H1 (cell line): Measurements from ENCODE around the gene CUEDC1. TPM values are rescaled to one million over a fixed set of nuclear protein-coding genes. Genes with fewer than 3 reads are reported as not detected.
A peak's percentile ranks its signal among the peaks of the same experiment; 100 is the strongest.

Experiments used
- CTCF ChIA-PET: fragments of 300-600 bp; sonication (Branson Sonifier 250); formaldehyde crosslinking; loops from one replicate; lab custom pipeline; 2021; ENCODE audit not compliant: partially characterized antibody; lab: Charles Lee
- POLR2A ChIA-PET: fragments of 300-600 bp; sonication (Branson Sonifier 250); formaldehyde crosslinking; loops from one replicate; lab custom pipeline; 2021; ENCODE audit warnings: inconsistent platforms; ENCODE audit not compliant: partially characterized antibody; lab: Charles Lee
- DNase-seq, 2 experiments: peaks; one replicate each; pipeline versions ENCODE4 v3.0.0 to v3.0.0-alpha.2; 2010 to 2022; ENCODE audit warnings: low spot score in 2 of 2, low read depth in 1 of 2, mixed read lengths in 1 of 2
- FAIRE-seq: peaks from 2 replicates; lab custom pipeline; 2011; peaks lifted over from hg19 to GRCh38; lab: Jason Lieb, UNC
- H2AFZ ChIP-seq: 2 replicates; pipeline ENCODE4 v1.8.1; 2012; ENCODE audit warnings: low read length, inconsistent platforms
- H2AK5ac ChIP-seq: 2 replicates; pipeline ENCODE4 v1.6.1; 2013; ENCODE audit warnings: low read depth, low read length
- H2BK120ac ChIP-seq: replicated peaks from 2 replicates; pipeline ENCODE3; 2013; ENCODE audit warnings: low read depth, low read length, inconsistent platforms
- H2BK12ac ChIP-seq: 2 replicates; pipeline ENCODE4 v1.6.1; 2013; ENCODE audit warnings: low read depth, low read length
- H2BK15ac ChIP-seq: 2 replicates; pipeline ENCODE4 v1.6.1; 2013; ENCODE audit warnings: low read length
- H2BK20ac ChIP-seq: 2 replicates; pipeline ENCODE4 v1.6.1; 2013; ENCODE audit warnings: low read length
- H2BK5ac ChIP-seq: 2 replicates; pipeline ENCODE4 v1.6.1; 2013; ENCODE audit warnings: low read depth, low read length
- H3K14ac ChIP-seq: 2 replicates; pipeline ENCODE4 v1.6.1; 2013; ENCODE audit warnings: inconsistent platforms; ENCODE audit not compliant: insufficient read length
- H3K18ac ChIP-seq: 2 replicates; pipeline ENCODE4 v1.6.1; 2013; ENCODE audit warnings: low read length; ENCODE audit errors: extremely low read depth
- H3K23ac ChIP-seq: 2 replicates; pipeline ENCODE4 v1.6.1; 2013; ENCODE audit warnings: inconsistent platforms; ENCODE audit not compliant: insufficient read length
- H3K23me2 ChIP-seq: 2 replicates; pipeline ENCODE4 v1.6.1; 2013; ENCODE audit warnings: low read depth, low read length
- H3K27ac ChIP-seq: 2 replicates; pipeline ENCODE4 v1.6.1; 2011; ENCODE audit warnings: low read depth, low read length, inconsistent platforms
- H3K27me3 ChIP-seq, 4 experiments: replicated peaks in 1 of 4; 1 replicate in 1 of 4; 2 replicates in 3 of 4; pipeline versions ENCODE4 v1.6.1 to v1.8.1; 2011 to 2013; ENCODE audit warnings: low read length in 3 of 4, mild to moderate bottlenecking in 3 of 4, inconsistent platforms in 2 of 4, mixed read lengths in 2 of 4, moderate library complexity in 1 of 4; ENCODE audit not compliant: control insufficient read depth in 3 of 4, insufficient read depth in 3 of 4; ENCODE audit errors: extremely low read depth in 1 of 4
- H3K36me3 ChIP-seq, 4 experiments: 2 replicates each; pipeline versions ENCODE4 v1.6.1 to v1.8.1; 2011 to 2013; ENCODE audit warnings: mild to moderate bottlenecking in 4 of 4, low read length in 3 of 4, moderate library complexity in 2 of 4, control low read depth in 1 of 4, inconsistent platforms in 1 of 4; ENCODE audit not compliant: insufficient read depth in 4 of 4, control insufficient read depth in 2 of 4
- H3K4ac ChIP-seq: replicated peaks from 2 replicates; pipeline ENCODE3; 2013; ENCODE audit warnings: low read length, low read depth, mixed read lengths, inconsistent platforms; ENCODE audit not compliant: insufficient read length
- H3K4me1 ChIP-seq, 4 experiments: replicated peaks in 1 of 4; 1 replicate in 1 of 4; 2 replicates in 3 of 4; pipeline versions ENCODE4 v1.6.1 to v1.8.1; 2011 to 2013; ENCODE audit warnings: low read length in 3 of 4, inconsistent platforms in 2 of 4, mixed read lengths in 1 of 4; ENCODE audit not compliant: insufficient read depth in 4 of 4, control insufficient read depth in 3 of 4
- H3K4me2 ChIP-seq, 2 experiments: 2 replicates each; pipeline versions ENCODE4 v1.6.1 to v1.8.1; 2011 to 2013; ENCODE audit warnings: low read depth in 2 of 2, low read length in 2 of 2, control low read depth in 1 of 2, inconsistent platforms in 1 of 2, mild to moderate bottlenecking in 1 of 2; ENCODE audit not compliant: insufficient read depth in 1 of 2
- H3K4me3 ChIP-seq, 4 experiments: fragments of 200-600, 300-600 bp in 1 of 4; sonication (generic), shearing (Covaris generic), sonication (Bioruptor Twin) in 1 of 4; 2 replicates each; pipeline versions ENCODE4 v1.5.1 to v1.8.1; 2011 to 2016; ENCODE audit warnings: low read length in 4 of 4, low read depth in 3 of 4, control low read depth in 2 of 4, inconsistent platforms in 2 of 4, mild to moderate bottlenecking in 2 of 4, mixed read lengths in 1 of 4, moderate library complexity in 1 of 4; ENCODE audit not compliant: insufficient read depth in 2 of 4; ENCODE audit errors: extremely low read depth in 1 of 4
- H3K56ac ChIP-seq: replicated peaks from 2 replicates; pipeline ENCODE3; 2013; ENCODE audit warnings: low read depth, mild to moderate bottlenecking, mixed read lengths, low read length, inconsistent platforms; ENCODE audit not compliant: insufficient read length
- H3K79me1 ChIP-seq: 2 replicates; pipeline ENCODE4 v1.6.1; 2013; ENCODE audit warnings: low read depth, low read length, control low read depth
- H3K79me2 ChIP-seq, 2 experiments: 2 replicates each; pipeline versions ENCODE4 v1.6.1 to v1.8.1; 2012 to 2013; ENCODE audit warnings: low read length in 2 of 2, mild to moderate bottlenecking in 2 of 2, inconsistent platforms in 1 of 2; ENCODE audit not compliant: insufficient read depth in 2 of 2, control insufficient read depth in 1 of 2
- H3K9ac ChIP-seq, 4 experiments: replicated peaks in 1 of 4; 1 replicate in 1 of 4; 2 replicates in 3 of 4; pipeline versions ENCODE4 v1.6.1 to v1.8.1; 2011 to 2013; ENCODE audit warnings: low read depth in 3 of 4, low read length in 3 of 4, control low read depth in 2 of 4, mild to moderate bottlenecking in 2 of 4, moderate library complexity in 2 of 4, inconsistent platforms in 1 of 4; ENCODE audit errors: extremely low read depth in 1 of 4
- H3K9me3 ChIP-seq, 2 experiments: 2 replicates each; pipeline versions ENCODE4 v1.6.1 to v1.8.1; 2012 to 2013; ENCODE audit warnings: mild to moderate bottlenecking in 2 of 2, moderate library complexity in 2 of 2, control low read depth in 1 of 2, inconsistent platforms in 1 of 2, low read depth in 1 of 2, low read length in 1 of 2, mixed read lengths in 1 of 2; ENCODE audit not compliant: insufficient read depth in 2 of 2
- H4K20me1 ChIP-seq, 2 experiments: replicated peaks in 1 of 2; 2 replicates each; pipeline versions ENCODE3 to v1.8.1; 2011 to 2013; ENCODE audit warnings: inconsistent platforms in 2 of 2, low read length in 2 of 2, mild to moderate bottlenecking in 1 of 2; ENCODE audit not compliant: insufficient read depth in 2 of 2, control insufficient read depth in 1 of 2
- H4K5ac ChIP-seq: 2 replicates; pipeline ENCODE4 v1.6.1; 2013; ENCODE audit warnings: low read length, low read depth, mixed read lengths, inconsistent platforms; ENCODE audit not compliant: insufficient read length
- H4K8ac ChIP-seq: 2 replicates; pipeline ENCODE4 v1.8.0; 2013; ENCODE audit warnings: mild to moderate bottlenecking, moderate library complexity, low read length, inconsistent platforms; ENCODE audit not compliant: insufficient read depth; ENCODE audit errors: extremely low read depth
- H4K91ac ChIP-seq: replicated peaks from 2 replicates; pipeline ENCODE3; 2013; ENCODE audit warnings: low read length, mixed read lengths, inconsistent platforms; ENCODE audit not compliant: insufficient read length
- EZH2 ChIP-seq: fragments of 200-600 bp; sonication (generic); IDR thresholded peaks from 2 replicates; pipeline ENCODE4 v1.7.1; 2012; ENCODE audit warnings: low read depth, mild to moderate bottlenecking, moderate library complexity, low read length, inconsistent platforms; ENCODE audit not compliant: severe bottlenecking
- PHF8 ChIP-seq: fragments of 200-600 bp; sonication (generic); conservative IDR thresholded peaks from 2 replicates; pipeline ENCODE4 v1.7.1; 2012; ENCODE audit warnings: low read depth, mild to moderate bottlenecking, inconsistent platforms, low read length, moderate library complexity
- POLR2A ChIP-seq, 2 experiments: IDR thresholded peaks; 1 replicate in 1 of 2; 2 replicates in 1 of 2; pipeline ENCODE4 v1.6.1; 2011; ENCODE audit warnings: low read depth in 2 of 2, low read length in 2 of 2, mild to moderate bottlenecking in 2 of 2; ENCODE audit errors: control extremely low read depth in 1 of 2
- RXRA ChIP-seq: IDR thresholded peaks from 2 replicates; pipeline ENCODE4 v1.6.1; 2011; ENCODE audit warnings: low read depth, mild to moderate bottlenecking, low read length, moderate library complexity; ENCODE audit not compliant: insufficient read depth
- SP1 ChIP-seq: IDR thresholded peaks from 2 replicates; pipeline ENCODE4 v1.6.1; 2011; ENCODE audit warnings: low read depth, low read length
- TAF1 ChIP-seq: IDR thresholded peaks from 2 replicates; pipeline ENCODE4 v1.6.1; 2011; ENCODE audit warnings: mild to moderate bottlenecking, low read depth, low read length
- TBP ChIP-seq: IDR thresholded peaks from 2 replicates; pipeline ENCODE4 v1.6.1; 2011; ENCODE audit warnings: low read depth, low read length, improper control_type of control experiment
- WGBS, 2 experiments: shearing (Covaris generic) in 1 of 2; methylation state at CpG; one replicate each; pipeline versions ENCODE4 v1.1.6 to v1.1.7; 2013 to 2015; ENCODE audit warnings: low lambda C conversion rate in 2 of 2, mixed read lengths in 2 of 2, inconsistent platforms in 1 of 2, low coverage in 1 of 2, missing lambda C conversion rate in 1 of 2; ENCODE audit not compliant: insufficient replicate concordance in 2 of 2, insufficient coverage in 1 of 2, insufficient read length in 1 of 2; ENCODE audit errors: extremely low coverage in 1 of 2, missing lambda C conversion rate in 1 of 2; 5-methylcytosine and 5-hydroxymethylcytosine counted together
- polyA plus RNA-seq, 7 experiments: library from polyadenylated mRNA; depleted of rRNA in 3 of 7; stranded (reverse) in 5 of 7; unstranded in 2 of 7; fragments of >200 nt in 5 of 7; fragments of 200-250 nt in 2 of 7; gene quantifications; 1 replicate in 5 of 7; 2 replicates in 1 of 7; 4 replicates in 1 of 7; pipeline versions ENCODE4 v1.2.1 to v1.2.3, GENCODE V29; 2011 to 2013; ENCODE audit warnings: missing spikeins in 2 of 7, mixed read lengths in 2 of 7
- total RNA-seq: library from RNA; stranded (reverse); fragmentation: NEBNext Ultra II Directional; extraction: Animal tissue kit (Norgen Biotek cat#: 25700); gene quantifications from 2 replicates; pipeline ENCODE4 v1.2.1, GENCODE V29; 2021

The CUEDC1 gene
- total and polyA plus RNA-seq, 2 of the 8 experiments (the other 6 are each of a cell fraction or from before 2014, with no cell fraction given) = 4.0 to 10.7 TPM

GRCh38 chr17:57849874-57850754 is 105.1 kb downstream of the CUEDC1 start, which contains the start of gene MRPS23:
Gene MRPS23 (minus strand): TSS chr17:57850044. CDS start chr17:57850010, 34 bp downstream.
- WGBS, 2 experiments = 6% methylated on average over 57 of the region's 57 CpGs; no CpG with 5 or more reads in 1 of the 2 experiments
- peak; percentile 48 for FAIRE-seq
- H3K18ac ChIP-seq = peak within 1 kb of the TSS; percentile 12; the same call in 1 of the 2 replicates
- TF ChIP-seq SP1 = peak; percentile 90
- TF ChIP-seq TAF1 = peak; percentile 79
- peak; percentile 72; the same call in 1 of the 2 replicates for TF ChIP-seq TBP
- peak in 1 of 2 experiments; percentile 68; a peak in 2 of 3 replicates for TF ChIP-seq POLR2A (IDR thresholded peaks at IDR 0.05; ENCODE audit: control extremely low read depth in 1 of 2, low read depth in 2 of 2, low read length in 2 of 2)
- no peak for TF ChIP-seq RXRA
- peak; percentile 26 for TF ChIP-seq EZH2
- TF ChIP-seq PHF8 = peak; percentile 84

More at GRCh38 chr17:57849874-57850754, 105.1 kb downstream of the CUEDC1 start, which contains the start of gene MRPS23:
- no peak within 1 kb of the TSS for H3K14ac ChIP-seq
- peak within 1 kb of the TSS; percentile 89 to 98 (median 94) for H3K4me3 ChIP-seq
- no peak within 1 kb of the TSS for H2BK20ac ChIP-seq
- H4K20me1 ChIP-seq = no peaks in the 10 kb centered on the region
- peak within 1 kb of the TSS; percentile 87 for H2BK5ac ChIP-seq
- peak within 1 kb of the TSS; percentile 60 for H3K4ac ChIP-seq
- ChIA-PET CTCF (interaction anchor here (0.7 to 17.1 kb wide), 9 partner anchors 8 to 146 kb away, joined by 3 to 384 read pairs (median 7); no protein-coding TSS in a partner anchor), POLR2A (interaction anchor here (0.5 to 32.5 kb wide), 9 partner anchors 9 to 511 kb away, joined by 3 to 672 read pairs (median 3); partner anchors contain the start of genes SRSF1 and VEZF1)
- no peaks in the 10 kb centered on the region for H3K27me3 ChIP-seq
- DNase-seq = peak; percentile 90 to 96
- peak within 1 kb of the TSS; percentile 78 for H4K5ac ChIP-seq
- peak within 1 kb of the TSS; percentile 96 for H4K8ac ChIP-seq
- peak within 1 kb of the TSS; percentile 90 to 91 for H3K4me2 ChIP-seq
- peak within 1 kb of the TSS; percentile 63 for H3K27ac ChIP-seq
- H3K23me2 ChIP-seq = peaks cover 9% of the 10 kb centered on the region
- H3K79me1 ChIP-seq = peaks cover 3% of the 10 kb centered on the region
- H3K9me3 ChIP-seq = no peaks in the 10 kb centered on the region
- H3K4me1 ChIP-seq = peaks cover 0 to 7% (median 3%) of the 10 kb centered on the region in 4 experiments; a peak in 3 of 7 replicates
- H3K9ac ChIP-seq = peak within 1 kb of the TSS; percentile 62 to 90 (median 80)
- peak within 1 kb of the TSS; percentile 72; the same call in 1 of the 2 replicates for H2AFZ ChIP-seq
- no peak within 1 kb of the TSS for H2BK15ac ChIP-seq
- H3K56ac ChIP-seq = peak within 1 kb of the TSS; percentile 79
- H2BK120ac ChIP-seq = no peak within 1 kb of the TSS
- H2BK12ac ChIP-seq = no peak within 1 kb of the TSS
- peaks cover 3 to 13% (median 3%) of the 10 kb centered on the region in 4 experiments; a peak in 6 of 8 replicates for H3K36me3 ChIP-seq
- H3K79me2 ChIP-seq = peaks cover 0 to 14% of the 10 kb centered on the region in 2 experiments; a peak in 2 of 4 replicates
- H3K23ac ChIP-seq = no peak within 1 kb of the TSS
- H4K91ac ChIP-seq = peak within 1 kb of the TSS; percentile 61
- H2AK5ac ChIP-seq = no peak within 1 kb of the TSS
